Smooth muscle cell (in vitro differentiated cells): ENCODE results near the gene NACC2. TPM values are rescaled to one million over a fixed set of nuclear protein-coding genes. Genes with fewer than 3 reads are reported as not detected.

Experiments used
- DNase-seq: peaks from one replicate; lab custom pipeline; 2025; ENCODE audit not compliant: unreplicated experiment; lab: John Stamatoyannopoulos, UW
- H2AFZ ChIP-seq: fragments of 200-600 bp; sonication (generic); 2 replicates; pipeline ENCODE4 v1.6.0; 2016; ENCODE audit warnings: antibody characterized with exemption, low read depth, mild to moderate bottlenecking
- H3F3A ChIP-seq: fragments of 200-600 bp; sonication (generic); 2 replicates; pipeline ENCODE4 v1.6.0; 2017; ENCODE audit warnings: antibody characterized with exemption, low read depth
- H3K27ac ChIP-seq: fragments of 200-600 bp; sonication (generic); 2 replicates; pipeline ENCODE4 v1.5.1; 2016; ENCODE audit warnings: low read depth, mild to moderate bottlenecking
- H3K27me3 ChIP-seq: fragments of 200-600 bp; sonication (generic); 2 replicates; pipeline ENCODE4 v1.6.1; 2016; ENCODE audit warnings: low read depth, mild to moderate bottlenecking
- H3K36me3 ChIP-seq: fragments of 200-600 bp; sonication (generic); 2 replicates; pipeline ENCODE4 v1.5.1; 2016; ENCODE audit warnings: low read depth
- H3K4me1 ChIP-seq: fragments of 200-600 bp; sonication (generic); 2 replicates; pipeline ENCODE4 v1.5.1; 2016; ENCODE audit warnings: low read depth
- H3K4me2 ChIP-seq: fragments of 200-600 bp; sonication (generic); 2 replicates; pipeline ENCODE4 v1.6.0; 2016; ENCODE audit warnings: mild to moderate bottlenecking
- H3K4me3 ChIP-seq: fragments of 200-600 bp; sonication (generic); 2 replicates; pipeline ENCODE4 v1.5.1; 2016; ENCODE audit warnings: mild to moderate bottlenecking
- H3K79me2 ChIP-seq: fragments of 200-600 bp; sonication (generic); 2 replicates; pipeline ENCODE4 v1.6.0; 2016; ENCODE audit warnings: low read depth, mild to moderate bottlenecking
- H3K9ac ChIP-seq: fragments of 200-600 bp; sonication (generic); 2 replicates; pipeline ENCODE4 v1.6.0; 2016; ENCODE audit warnings: low read depth
- H3K9me3 ChIP-seq: fragments of 200-600 bp; sonication (generic); replicated peaks from 2 replicates; pipeline ENCODE4 v1.5.1; 2016; ENCODE audit warnings: low read depth
- H4K20me1 ChIP-seq: fragments of 200-600 bp; sonication (generic); 2 replicates; pipeline ENCODE4 v1.6.0; 2016; ENCODE audit warnings: low read depth
- WGBS: methylation state at CpG from one replicate; pipeline ENCODE4 v1.1.7; 2016; ENCODE audit warnings: low lambda C conversion rate; 5-methylcytosine and 5-hydroxymethylcytosine counted together
- polyA plus RNA-seq: library from polyadenylated mRNA; unstranded; fragments of >200 nt; fragmentation: Nextera tagmentation; extraction: Ambion mirVana; gene quantifications from 2 replicates; pipeline ENCODE4 v1.2.1, GENCODE V29; 2016
- total RNA-seq: library from RNA; depleted of rRNA; stranded (reverse); fragments of >200 nt; gene quantifications from 2 replicates; pipeline ENCODE4 v1.2.3, GENCODE V29; 2014
- TF ChIP-seq, protein P1 (sequence below): fragments of 200-600 bp; sonication (generic); IDR thresholded peaks from 2 replicates; pipeline ENCODE4 v1.5.1; 2017; ENCODE audit warnings: borderline replicate concordance, mild to moderate bottlenecking, antibody characterized with exemption; ENCODE audit not compliant: insufficient read depth, poor library complexity, severe bottlenecking

The NACC2 gene
- total and polyA plus RNA-seq, 2 experiments from 2014 or later, result 6.7 to 8.8 TPM

DNA sequence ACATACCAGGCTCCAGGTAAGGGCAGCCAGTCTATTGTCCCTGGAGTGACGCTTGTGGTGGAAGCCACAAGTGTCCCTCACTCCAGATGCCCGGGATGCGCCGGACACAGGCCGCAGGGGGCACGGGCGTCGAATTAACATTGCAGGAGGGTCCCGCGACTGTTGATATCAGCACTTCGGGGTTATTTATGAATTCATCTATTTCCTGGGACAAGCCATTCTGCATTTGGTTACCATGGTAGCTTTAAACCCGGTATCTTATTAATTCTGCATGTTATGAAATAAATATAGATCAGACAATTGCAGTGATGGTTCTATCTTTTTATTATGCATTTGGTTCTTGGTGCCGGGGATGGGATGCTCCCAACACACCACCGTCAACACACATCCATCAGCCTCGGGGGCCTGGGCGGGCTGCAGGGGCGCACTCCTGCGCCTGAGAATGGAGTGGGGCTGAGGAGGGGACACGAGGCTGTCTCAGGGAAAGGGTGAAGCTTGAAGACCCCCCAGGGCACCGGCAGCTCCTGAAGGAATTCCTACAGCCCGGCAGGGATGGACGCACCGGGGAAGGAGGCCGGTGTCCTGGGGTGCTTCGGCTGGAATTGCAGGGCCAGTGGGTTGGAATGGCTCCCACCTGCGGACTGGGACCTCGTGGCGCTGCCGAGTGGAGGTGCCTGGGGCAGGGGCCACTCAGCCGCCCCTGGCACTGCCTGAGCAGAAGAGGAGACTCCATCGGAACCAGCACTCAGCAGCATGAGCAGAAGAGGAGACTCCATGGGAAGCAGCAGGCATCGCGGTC, 41.2 kb upstream of the NACC2 start:
- no peak overlapping the region for H2AFZ ChIP-seq
- no peak overlapping the region for H3K4me2 ChIP-seq
- H3K9me3 ChIP-seq, result no peaks in the 10 kb centered on the region
- H3K36me3 ChIP-seq, result no peaks in the 10 kb centered on the region
- H3K27me3 ChIP-seq, result peaks cover 17% of the 10 kb centered on the region
- H3K27ac ChIP-seq, result no peak overlapping the region
- 91% methylated on average over 33 of the region's 33 CpGs for WGBS
- no peaks in the 10 kb centered on the region for H4K20me1 ChIP-seq
- TF ChIP-seq, protein P1, sequence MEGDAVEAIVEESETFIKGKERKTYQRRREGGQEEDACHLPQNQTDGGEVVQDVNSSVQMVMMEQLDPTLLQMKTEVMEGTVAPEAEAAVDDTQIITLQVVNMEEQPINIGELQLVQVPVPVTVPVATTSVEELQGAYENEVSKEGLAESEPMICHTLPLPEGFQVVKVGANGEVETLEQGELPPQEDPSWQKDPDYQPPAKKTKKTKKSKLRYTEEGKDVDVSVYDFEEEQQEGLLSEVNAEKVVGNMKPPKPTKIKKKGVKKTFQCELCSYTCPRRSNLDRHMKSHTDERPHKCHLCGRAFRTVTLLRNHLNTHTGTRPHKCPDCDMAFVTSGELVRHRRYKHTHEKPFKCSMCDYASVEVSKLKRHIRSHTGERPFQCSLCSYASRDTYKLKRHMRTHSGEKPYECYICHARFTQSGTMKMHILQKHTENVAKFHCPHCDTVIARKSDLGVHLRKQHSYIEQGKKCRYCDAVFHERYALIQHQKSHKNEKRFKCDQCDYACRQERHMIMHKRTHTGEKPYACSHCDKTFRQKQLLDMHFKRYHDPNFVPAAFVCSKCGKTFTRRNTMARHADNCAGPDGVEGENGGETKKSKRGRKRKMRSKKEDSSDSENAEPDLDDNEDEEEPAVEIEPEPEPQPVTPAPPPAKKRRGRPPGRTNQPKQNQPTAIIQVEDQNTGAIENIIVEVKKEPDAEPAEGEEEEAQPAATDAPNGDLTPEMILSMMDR, result no peak
- H3K9ac ChIP-seq, result no peak overlapping the region
- H3K4me3 ChIP-seq, result no peak overlapping the region
- no peak for DNase-seq
- peaks cover 5% of the 10 kb centered on the region for H3F3A ChIP-seq
- H3K79me2 ChIP-seq, result no peaks in the 10 kb centered on the region
- peaks cover 6% of the 10 kb centered on the region for H3K4me1 ChIP-seq

DNA sequence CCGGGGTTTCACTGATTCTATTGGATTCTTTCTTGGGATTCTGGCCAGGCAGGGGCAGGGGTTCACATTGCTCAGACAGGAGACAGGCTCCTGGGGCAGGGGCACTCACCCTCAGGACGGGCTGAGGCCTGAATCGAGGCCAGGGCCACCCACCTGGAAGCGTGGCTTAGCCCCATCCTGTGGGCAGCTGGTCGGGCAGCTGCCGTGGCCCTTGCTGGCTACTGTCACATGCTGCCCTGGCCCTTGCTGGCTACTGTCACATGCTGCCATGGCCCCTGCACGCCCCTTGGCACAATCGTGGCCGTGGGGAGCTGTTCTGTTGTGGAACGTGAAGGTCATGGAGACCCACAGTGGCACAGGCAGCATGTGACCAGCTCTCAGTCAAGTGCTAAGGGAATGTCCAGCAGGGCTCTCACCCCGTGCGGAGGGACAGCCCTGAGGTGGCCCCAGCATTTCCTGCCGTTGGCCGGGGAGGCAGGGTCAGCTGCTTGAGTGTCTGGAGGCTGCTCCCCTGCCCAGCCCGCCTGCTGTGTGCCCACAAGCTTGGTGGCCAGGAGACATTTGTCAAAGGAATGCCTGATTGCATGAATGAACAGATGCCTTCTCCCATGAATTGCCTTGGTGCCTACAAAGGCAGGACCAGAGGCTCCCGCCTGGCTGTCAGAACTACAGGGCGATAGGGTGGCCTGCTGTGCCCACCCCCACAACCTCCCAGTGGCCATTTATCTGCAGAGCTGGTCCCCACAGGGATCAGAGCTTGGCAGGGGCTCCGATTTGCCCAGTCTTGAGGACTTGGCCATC, 40.4 kb upstream of the NACC2 start:
- Histone ChIP-seq H3K4me3 (no peak overlapping the region), H3K9me3 (no peaks in the 10 kb centered on the region), H3K36me3 (no peaks in the 10 kb centered on the region), H2AFZ (no peak overlapping the region), H3K4me1 (peaks cover 6% of the 10 kb centered on the region), H3K27me3 (peaks cover 17% of the 10 kb centered on the region), H3K79me2 (no peaks in the 10 kb centered on the region), H3K27ac (no peak overlapping the region), H4K20me1 (no peaks in the 10 kb centered on the region), H3K4me2 (no peak overlapping the region), H3K9ac (no peak overlapping the region), H3F3A (peaks cover 5% of the 10 kb centered on the region)
- TF ChIP-seq, protein P1, result no peak
- WGBS, result 78% methylated on average over 18 of the region's 18 CpGs
- no peak for DNase-seq

DNA sequence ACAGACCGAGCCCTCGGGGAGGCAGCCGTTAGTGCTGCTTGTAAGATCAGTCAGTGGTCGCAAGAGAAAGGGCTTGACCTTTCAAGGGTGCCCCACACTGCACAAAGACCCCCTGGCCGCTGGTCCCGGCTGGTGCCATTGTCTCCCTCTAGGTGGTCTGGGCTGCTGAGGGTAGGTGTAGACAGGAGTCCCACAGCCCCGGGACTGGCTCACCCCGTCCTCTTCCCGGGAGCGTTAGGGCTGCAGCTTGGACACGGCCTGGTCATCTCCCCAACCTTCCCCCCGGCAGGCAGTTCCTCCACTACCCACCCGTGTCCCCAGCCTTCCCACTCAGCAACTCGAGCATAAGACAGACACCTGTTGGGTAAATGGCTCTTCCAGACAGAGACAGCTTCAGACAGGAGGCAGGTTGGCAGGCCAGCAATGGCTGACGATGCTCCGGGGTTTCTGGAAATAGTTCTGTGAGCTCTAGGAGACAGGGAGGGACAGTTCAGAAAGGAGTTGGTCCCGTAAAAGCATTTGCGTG, 38.9 kb upstream of the NACC2 start:
- Histone ChIP-seq H3K4me1 (peaks cover 6% of the 10 kb centered on the region), H3K27ac (no peak overlapping the region), H2AFZ (peak overlapping the region; percentile 96), H4K20me1 (no peaks in the 10 kb centered on the region), H3K79me2 (no peaks in the 10 kb centered on the region), H3K9me3 (no peaks in the 10 kb centered on the region), H3K4me3 (peak overlapping the region; percentile 64), H3K9ac (no peak overlapping the region), H3F3A (peaks cover 5% of the 10 kb centered on the region), H3K27me3 (peaks cover 17% of the 10 kb centered on the region), H3K36me3 (no peaks in the 10 kb centered on the region), H3K4me2 (peak overlapping the region; percentile 98)
- WGBS, result 67% methylated on average over 17 of the region's 18 CpGs
- TF ChIP-seq, protein P1, result no peak
- DNase-seq, result no peak
